GM12874 (cell line): Measurements from ENCODE around the gene SCN8A.

Source experiments
- TF ChIP-seq, protein P1 (sequence below): IDR thresholded peaks from 2 replicates; pipeline ENCODE4 v1.5.1; 2011; ENCODE audit warnings: low read depth, mild to moderate bottlenecking, control low read depth, low read length, moderate library complexity; ENCODE audit not compliant: insufficient read depth

SCN8A gene

DNA sequence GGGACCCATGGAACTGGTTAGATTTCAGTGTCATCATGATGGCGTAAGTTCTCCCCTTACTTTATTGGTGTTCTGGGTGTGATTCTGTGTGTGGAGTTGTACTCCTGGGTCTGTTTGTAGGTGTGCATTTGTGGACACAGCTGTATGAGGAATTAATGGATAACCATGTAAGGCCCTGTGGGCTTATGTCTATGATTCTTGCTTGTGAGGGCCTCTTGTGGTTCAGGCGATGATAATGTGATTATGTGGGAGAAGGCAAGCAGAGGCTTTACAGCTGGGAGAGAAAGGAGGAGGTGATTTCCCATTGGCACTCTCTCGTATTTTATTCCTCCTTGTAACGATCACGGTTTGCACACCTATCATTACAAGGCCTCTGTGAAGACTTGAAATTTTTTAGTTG lies 96.1 kb downstream of the SCN8A start:
- TF ChIP-seq, protein P1, sequence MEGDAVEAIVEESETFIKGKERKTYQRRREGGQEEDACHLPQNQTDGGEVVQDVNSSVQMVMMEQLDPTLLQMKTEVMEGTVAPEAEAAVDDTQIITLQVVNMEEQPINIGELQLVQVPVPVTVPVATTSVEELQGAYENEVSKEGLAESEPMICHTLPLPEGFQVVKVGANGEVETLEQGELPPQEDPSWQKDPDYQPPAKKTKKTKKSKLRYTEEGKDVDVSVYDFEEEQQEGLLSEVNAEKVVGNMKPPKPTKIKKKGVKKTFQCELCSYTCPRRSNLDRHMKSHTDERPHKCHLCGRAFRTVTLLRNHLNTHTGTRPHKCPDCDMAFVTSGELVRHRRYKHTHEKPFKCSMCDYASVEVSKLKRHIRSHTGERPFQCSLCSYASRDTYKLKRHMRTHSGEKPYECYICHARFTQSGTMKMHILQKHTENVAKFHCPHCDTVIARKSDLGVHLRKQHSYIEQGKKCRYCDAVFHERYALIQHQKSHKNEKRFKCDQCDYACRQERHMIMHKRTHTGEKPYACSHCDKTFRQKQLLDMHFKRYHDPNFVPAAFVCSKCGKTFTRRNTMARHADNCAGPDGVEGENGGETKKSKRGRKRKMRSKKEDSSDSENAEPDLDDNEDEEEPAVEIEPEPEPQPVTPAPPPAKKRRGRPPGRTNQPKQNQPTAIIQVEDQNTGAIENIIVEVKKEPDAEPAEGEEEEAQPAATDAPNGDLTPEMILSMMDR: no peak

DNA sequence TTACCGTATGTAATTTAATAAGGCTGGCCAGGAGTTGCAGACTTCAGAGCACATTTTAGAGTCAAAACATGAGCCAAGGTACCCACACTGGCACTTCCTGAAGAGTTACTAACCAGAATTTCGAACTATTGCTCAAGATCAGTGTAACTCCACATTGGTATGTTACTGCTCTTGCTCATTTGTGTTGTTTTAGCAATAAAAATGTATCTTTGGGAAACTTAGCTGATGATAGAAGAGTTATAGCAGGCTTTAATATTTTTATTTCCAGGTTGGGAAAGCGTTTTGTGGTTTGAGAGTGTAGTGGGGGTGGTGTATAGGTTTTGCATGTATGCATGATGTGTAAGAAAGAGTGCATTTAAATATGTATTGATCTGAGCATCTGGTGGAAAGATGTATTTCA lies 96.6 kb downstream of the SCN8A start:
- TF ChIP-seq, protein P1: no peak

DNA sequence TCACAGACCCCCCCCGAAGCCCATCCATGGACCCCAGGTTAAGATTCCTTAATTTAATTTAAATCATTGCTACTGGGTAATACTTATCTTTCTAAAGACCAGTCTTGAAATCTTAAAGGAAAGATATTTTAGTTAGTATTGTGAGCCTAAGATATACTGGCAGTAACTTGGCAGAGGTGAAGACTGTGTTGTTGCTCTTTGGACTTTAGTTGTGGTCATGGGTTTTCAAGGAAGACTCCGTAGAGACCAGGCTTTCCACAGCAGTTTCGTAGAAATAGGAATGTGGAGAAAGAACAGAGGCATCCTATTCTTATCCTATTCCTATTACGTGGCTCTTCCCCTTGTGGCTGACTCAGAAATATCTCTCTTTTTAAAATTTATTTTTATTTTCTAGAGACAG lies 99.0 kb downstream of the SCN8A start:
- TF ChIP-seq, protein P1: no peak

- TF ChIP-seq, protein P1: no peak
Measured at GRCh38 chr12:51692016-51692415, 101.0 kb downstream of the SCN8A start.

GRCh38 chr12:51693569-51693968 lies 102.5 kb downstream of the SCN8A start:
- TF ChIP-seq, protein P1: no peak

DNA sequence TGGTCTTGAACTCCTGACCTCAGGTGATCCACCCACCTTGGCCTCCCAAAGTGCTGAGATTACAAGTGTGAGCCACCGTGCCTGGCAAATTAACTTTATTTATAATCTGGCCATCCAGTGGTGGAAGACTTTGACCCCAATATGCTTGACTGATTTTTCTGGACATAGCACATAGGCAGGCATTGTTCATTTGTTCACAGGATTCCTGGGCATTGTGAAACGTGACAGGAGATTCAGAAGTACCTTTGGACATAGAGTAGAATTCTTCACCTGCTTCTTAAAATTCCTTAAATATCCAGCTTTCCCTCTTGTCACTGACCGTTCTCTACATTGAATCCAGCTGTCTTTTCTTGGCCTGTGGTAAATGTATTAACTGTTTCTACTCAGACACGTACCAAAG lies 103.1 kb downstream of the SCN8A start:
- TF ChIP-seq, protein P1: no peak

DNA sequence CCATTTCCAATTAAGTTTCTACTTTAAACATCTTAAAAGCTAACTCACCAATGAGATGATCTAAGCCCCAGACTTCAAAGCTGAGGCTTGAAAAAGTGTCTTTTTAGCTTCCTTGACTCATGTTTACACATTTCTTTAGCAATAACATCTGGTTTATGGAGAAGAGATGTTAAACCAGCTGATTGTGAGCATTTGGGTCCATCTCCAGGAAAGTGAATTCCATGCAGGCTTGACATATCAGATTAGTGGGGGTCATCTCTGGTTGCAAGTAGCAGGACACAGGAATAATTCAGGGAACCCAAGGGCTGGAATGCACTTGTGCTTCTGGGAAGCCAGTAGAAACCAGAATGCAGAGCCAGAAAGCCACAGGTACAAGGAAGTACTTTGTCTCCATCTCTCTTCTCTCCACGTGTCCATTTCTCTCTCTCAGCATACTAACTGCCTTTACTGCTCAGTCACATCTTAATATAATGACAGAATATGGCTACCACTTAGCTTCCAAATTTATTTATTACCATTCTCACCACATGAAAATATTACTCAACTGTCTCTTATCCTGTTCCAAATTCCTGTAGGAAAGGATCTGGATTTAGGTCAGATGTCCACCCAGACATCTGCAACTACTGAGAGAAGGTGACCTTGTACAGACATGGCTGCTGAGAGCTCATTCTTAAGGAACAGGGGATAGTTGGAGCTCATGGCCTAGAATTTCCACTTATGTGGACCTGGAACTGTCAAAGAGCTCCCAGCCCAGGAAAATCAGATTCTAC lies 104.4 kb downstream of the SCN8A start:
- TF ChIP-seq, protein P1: no peak

DNA sequence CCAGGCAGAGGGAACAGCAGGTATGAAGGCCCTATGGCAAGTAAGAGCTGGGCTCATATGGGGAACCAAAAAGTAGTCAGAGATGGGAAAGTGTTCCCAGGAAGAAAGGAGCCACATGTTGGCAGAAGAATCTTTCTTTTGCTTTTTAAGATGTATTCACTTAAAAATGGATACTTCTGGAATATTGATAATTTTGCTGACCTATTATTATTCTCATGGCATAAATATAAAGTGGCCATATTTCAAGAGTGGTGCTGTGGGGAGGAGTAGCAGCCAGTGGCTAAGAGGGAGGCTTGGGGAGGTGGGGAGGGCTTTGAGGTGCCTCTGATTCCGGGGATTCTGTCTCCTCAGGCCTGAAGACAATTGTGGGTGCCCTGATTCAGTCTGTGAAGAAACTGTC lies 108.2 kb downstream of the SCN8A start:
- TF ChIP-seq, protein P1: no peak
